Neural progenitor cell (in vitro differentiated cells): ENCODE measurements around the gene DIPK1B. TPM values are rescaled to one million over a fixed set of nuclear protein-coding genes. Genes with fewer than 3 reads are reported as not detected.
A peak's percentile ranks its signal among the peaks of the same experiment; 100 is the strongest.

Source experiments
- DNase-seq: peaks from one replicate; pipeline ENCODE4 v3.0.0-alpha.2; 2016; ENCODE audit warnings: low spot score
- H2AFZ ChIP-seq: fragments of 200-600 bp; sonication (generic); replicated peaks from 2 replicates; pipeline ENCODE4 v1.6.1; 2016; ENCODE audit warnings: antibody characterized with exemption
- H3F3A ChIP-seq: fragments of 200-600 bp; sonication (generic); 2 replicates; pipeline ENCODE4 v1.6.1; 2016; ENCODE audit warnings: antibody characterized with exemption, low read depth
- H3K27ac ChIP-seq: fragments of 200-600 bp; sonication (generic); 2 replicates; pipeline ENCODE4 v1.5.1; 2016; ENCODE audit warnings: mild to moderate bottlenecking
- H3K27me3 ChIP-seq: fragments of 200-600 bp; sonication (generic); 2 replicates; pipeline ENCODE4 v1.6.1; 2016; ENCODE audit warnings: mild to moderate bottlenecking, moderate library complexity
- H3K36me3 ChIP-seq: fragments of 200-600 bp; sonication (generic); 2 replicates; pipeline ENCODE4 v1.5.1; 2016
- H3K4me1 ChIP-seq: fragments of 200-600 bp; sonication (generic); 2 replicates; pipeline ENCODE4 v1.6.1; 2016; ENCODE audit warnings: mixed run types
- H3K4me2 ChIP-seq: fragments of 200-600 bp; sonication (generic); 2 replicates; pipeline ENCODE4 v1.6.1; 2016
- H3K4me3 ChIP-seq: fragments of 200-600 bp; sonication (generic); 2 replicates; pipeline ENCODE4 v1.5.1; 2016
- H3K79me2 ChIP-seq: fragments of 200-600 bp; sonication (generic); 2 replicates; pipeline ENCODE4 v1.6.1; 2016; ENCODE audit warnings: low read depth
- H3K9ac ChIP-seq: fragments of 200-600 bp; sonication (generic); 2 replicates; pipeline ENCODE4 v1.6.1; 2016
- H3K9me3 ChIP-seq: fragments of 200-600 bp; sonication (generic); 2 replicates; pipeline ENCODE4 v1.5.1; 2016; ENCODE audit warnings: low read depth
- H4K20me1 ChIP-seq: fragments of 200-600 bp; sonication (generic); 2 replicates; pipeline ENCODE4 v1.6.1; 2016; ENCODE audit warnings: low read depth
- H3K27ac Mint-ChIP-seq: 3 replicates; pipeline ENCODE4 v1.8.0; 2021; ENCODE audit warnings: mixed read lengths
- H3K27me3 Mint-ChIP-seq: 2 replicates; pipeline ENCODE4 v1.8.0; 2022; ENCODE audit warnings: low read depth, mild to moderate bottlenecking, inconsistent platforms, moderate library complexity, mixed read lengths; ENCODE audit not compliant: insufficient read depth
- H3K36me3 Mint-ChIP-seq: 3 replicates; pipeline ENCODE4 v1.8.0; 2021; ENCODE audit warnings: mixed read lengths
- H3K4me1 Mint-ChIP-seq: 3 replicates; pipeline ENCODE4 v1.8.0; 2021; ENCODE audit warnings: mixed read lengths
- H3K4me3 Mint-ChIP-seq: 3 replicates; pipeline ENCODE4 v1.8.0; 2021; ENCODE audit warnings: mild to moderate bottlenecking, moderate library complexity, mixed read lengths
- H3K9me3 Mint-ChIP-seq: 3 replicates; pipeline ENCODE4 v1.8.0; 2020; ENCODE audit warnings: mixed read lengths
- EZH2 ChIP-seq: fragments of 200-600 bp; sonication (generic); IDR thresholded peaks from 2 replicates; pipeline ENCODE4 v1.6.1; 2017; ENCODE audit warnings: antibody characterized with exemption, mild to moderate bottlenecking, moderate library complexity
- EZH2phosphoT487 ChIP-seq: fragments of 200-600 bp; sonication (generic); IDR thresholded peaks from 2 replicates; pipeline ENCODE4 v1.6.1; 2017; ENCODE audit warnings: antibody characterized with exemption
- total RNA-seq: library from RNA; depleted of rRNA; stranded (reverse); fragments of >200 nt; gene quantifications from 2 replicates; pipeline ENCODE4 v1.2.3, GENCODE V29; 2015; ENCODE audit warnings: low replicate concordance
- TF ChIP-seq, protein P1 (sequence below): fragments of 200-600 bp; sonication (generic); IDR thresholded peaks from 2 replicates; pipeline ENCODE4 v1.5.1; 2017; ENCODE audit warnings: antibody characterized with exemption, mild to moderate bottlenecking

The DIPK1B gene
- total RNA-seq, 1 donor from 2014 or later, result 11.8 TPM

- Mint-ChIP-seq H3K27me3 (peaks cover 9% of the 10 kb centered on the region), H3K9me3 (no peaks in the 10 kb centered on the region), H3K27ac (no peak overlapping the region), H3K4me1 (no peaks in the 10 kb centered on the region), H3K4me3 (no peak overlapping the region), H3K36me3 (no peaks in the 10 kb centered on the region)
- Histone ChIP-seq H3K4me1 (peaks cover 11% of the 10 kb centered on the region), H3F3A (no peaks in the 10 kb centered on the region), H3K4me2 (peak overlapping the region; percentile 33), H3K27ac (no peak overlapping the region), H3K27me3 (peaks cover 6% of the 10 kb centered on the region), H4K20me1 (no peaks in the 10 kb centered on the region), H3K9me3 (no peaks in the 10 kb centered on the region), H2AFZ (no peak overlapping the region), H3K36me3 (no peaks in the 10 kb centered on the region), H3K4me3 (no peak overlapping the region), H3K79me2 (no peaks in the 10 kb centered on the region), H3K9ac (no peak overlapping the region)
- no peak for TF ChIP-seq EZH2
- no peak for TF ChIP-seq EZH2phosphoT487
- TF ChIP-seq, protein P1, sequence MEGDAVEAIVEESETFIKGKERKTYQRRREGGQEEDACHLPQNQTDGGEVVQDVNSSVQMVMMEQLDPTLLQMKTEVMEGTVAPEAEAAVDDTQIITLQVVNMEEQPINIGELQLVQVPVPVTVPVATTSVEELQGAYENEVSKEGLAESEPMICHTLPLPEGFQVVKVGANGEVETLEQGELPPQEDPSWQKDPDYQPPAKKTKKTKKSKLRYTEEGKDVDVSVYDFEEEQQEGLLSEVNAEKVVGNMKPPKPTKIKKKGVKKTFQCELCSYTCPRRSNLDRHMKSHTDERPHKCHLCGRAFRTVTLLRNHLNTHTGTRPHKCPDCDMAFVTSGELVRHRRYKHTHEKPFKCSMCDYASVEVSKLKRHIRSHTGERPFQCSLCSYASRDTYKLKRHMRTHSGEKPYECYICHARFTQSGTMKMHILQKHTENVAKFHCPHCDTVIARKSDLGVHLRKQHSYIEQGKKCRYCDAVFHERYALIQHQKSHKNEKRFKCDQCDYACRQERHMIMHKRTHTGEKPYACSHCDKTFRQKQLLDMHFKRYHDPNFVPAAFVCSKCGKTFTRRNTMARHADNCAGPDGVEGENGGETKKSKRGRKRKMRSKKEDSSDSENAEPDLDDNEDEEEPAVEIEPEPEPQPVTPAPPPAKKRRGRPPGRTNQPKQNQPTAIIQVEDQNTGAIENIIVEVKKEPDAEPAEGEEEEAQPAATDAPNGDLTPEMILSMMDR, result no peak
- DNase-seq, result peak; percentile 16
Measured at GRCh38 chr9:136741883-136742571, 29.7 kb downstream of the DIPK1B start.

DNA sequence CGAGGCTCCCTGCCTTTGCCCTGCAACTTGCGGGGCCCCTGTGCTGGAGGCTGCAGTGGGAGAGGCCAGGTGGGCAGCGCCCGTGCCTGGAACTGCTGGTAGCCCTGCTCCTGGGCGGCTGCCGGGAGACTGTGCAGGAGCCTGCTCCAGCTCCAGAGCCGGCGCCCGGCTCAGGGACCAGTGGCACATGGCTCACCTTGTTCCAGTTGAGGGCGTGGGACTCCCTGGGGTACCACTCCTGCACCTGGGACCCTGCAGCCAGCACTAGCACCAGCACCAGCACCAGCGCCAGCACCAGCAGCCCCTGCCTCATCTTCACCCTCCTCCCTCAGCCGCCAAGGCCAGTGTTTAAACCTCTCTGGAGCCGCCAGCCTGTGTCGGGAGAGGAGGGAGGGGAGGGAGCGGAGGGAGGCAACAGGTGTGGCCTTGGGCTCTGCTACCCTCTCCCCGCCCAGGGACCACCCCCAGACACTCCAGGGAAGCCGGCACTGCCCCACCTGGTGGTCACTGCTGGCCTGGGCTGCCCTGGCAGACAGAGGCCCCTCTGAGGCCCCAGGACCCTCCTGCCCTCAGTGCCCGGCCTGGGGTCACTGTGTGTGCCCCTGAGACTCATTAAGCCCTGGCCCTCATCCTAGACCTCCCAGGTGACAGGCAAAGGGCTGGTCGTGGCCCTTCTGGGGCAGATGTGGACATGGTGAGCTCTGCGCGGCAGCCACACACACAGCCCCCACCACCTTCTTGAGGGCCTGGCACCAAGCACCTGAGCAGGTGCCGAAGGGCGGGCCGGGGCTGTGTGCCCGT lies 30.4 kb downstream of the DIPK1B start, which contains the start of gene LCN10:
TSS of gene LCN10 (minus strand) at position 350 of the 801 bp plus-strand sequence. CDS start at position 313, 37 bp downstream.
- no peaks in the 10 kb centered on the region for H3K36me3 ChIP-seq
- TF ChIP-seq EZH2phosphoT487 (no peak), EZH2 (no peak)
- TF ChIP-seq, protein P1, result peak; percentile 57
- Mint-ChIP-seq H3K4me3 (no peak within 1 kb of the TSS), H3K4me1 (no peaks in the 10 kb centered on the region), H3K9me3 (no peaks in the 10 kb centered on the region), H3K27me3 (peaks cover 7% of the 10 kb centered on the region), H3K36me3 (no peaks in the 10 kb centered on the region), H3K27ac (no peak within 1 kb of the TSS)
- no peaks in the 10 kb centered on the region for H4K20me1 ChIP-seq
- peaks cover 11% of the 10 kb centered on the region for H3K4me1 ChIP-seq
- no peak within 1 kb of the TSS for H3K9ac ChIP-seq
- no peaks in the 10 kb centered on the region for H3K79me2 ChIP-seq
- DNase-seq, result peak; percentile 79
- H3K4me3 ChIP-seq, result no peak within 1 kb of the TSS
- H3K9me3 ChIP-seq, result no peaks in the 10 kb centered on the region
- peaks cover 6% of the 10 kb centered on the region for H3K27me3 ChIP-seq
- no peaks in the 10 kb centered on the region for H3F3A ChIP-seq
- peak within 1 kb of the TSS; percentile 33 for H3K4me2 ChIP-seq
- H2AFZ ChIP-seq, result no peak within 1 kb of the TSS
- no peak within 1 kb of the TSS for H3K27ac ChIP-seq

- peaks cover 6% of the 10 kb centered on the region for H3K27me3 ChIP-seq
Measured at GRCh38 chr9:136743639-136744211, 31.4 kb downstream of the DIPK1B start.

More at GRCh38 chr9:136743639-136744211, 31.4 kb downstream of the DIPK1B start:
- Mint-ChIP-seq H3K36me3 (no peaks in the 10 kb centered on the region), H3K4me3 (no peak overlapping the region), H3K27me3 (peaks cover 2% of the 10 kb centered on the region), H3K4me1 (no peaks in the 10 kb centered on the region), H3K9me3 (no peaks in the 10 kb centered on the region), H3K27ac (no peak overlapping the region)
- Histone ChIP-seq H3K4me2 (no peak overlapping the region), H2AFZ (no peak overlapping the region), H4K20me1 (no peaks in the 10 kb centered on the region), H3K4me3 (no peak overlapping the region), H3K27ac (no peak overlapping the region), H3K36me3 (no peaks in the 10 kb centered on the region), H3K79me2 (no peaks in the 10 kb centered on the region), H3K9me3 (no peaks in the 10 kb centered on the region), H3K4me1 (peaks cover 11% of the 10 kb centered on the region), H3K9ac (no peak overlapping the region), H3F3A (no peaks in the 10 kb centered on the region)
- DNase-seq, result peak; percentile 1
- no peak for TF ChIP-seq EZH2
- no peak for TF ChIP-seq EZH2phosphoT487
- TF ChIP-seq, protein P1, result no peak
